Measurements from ENCODE around the gene DYSF. TPM values are rescaled to one million over a fixed set of nuclear protein-coding genes. Genes with fewer than 3 reads are reported as not detected.
"Not testable (repeated sequence)": the region's sequence is repeated elsewhere in the genome, so short reads cannot be mapped to it uniquely, and the experiment has no call there.

The DYSF gene
- total and polyA plus RNA-seq, 8 donors: 1.1 to 5.5 (median 2.1) TPM

DNA sequence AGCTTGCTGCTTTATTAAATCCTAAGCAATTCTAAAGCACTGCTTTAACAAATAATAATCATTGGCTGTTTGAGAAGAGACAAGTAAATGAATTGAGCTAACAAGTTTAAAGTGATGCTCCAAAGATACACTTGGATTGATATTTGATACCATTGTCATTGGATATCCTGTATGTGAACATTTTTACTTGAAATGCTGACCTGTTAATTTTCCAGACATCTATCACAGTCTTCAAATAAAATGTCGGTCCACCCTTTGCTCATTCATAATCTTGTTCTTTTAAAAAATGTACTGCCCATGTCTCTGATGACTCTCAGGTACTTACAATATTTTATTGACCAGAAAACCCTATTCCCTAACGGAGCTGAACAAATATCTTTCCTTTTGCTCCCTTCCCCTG lies 202.1 kb downstream of the DYSF start:
- intact Hi-C loops (cut with DNase I): no loop called here
- Histone ChIP-seq H3K4me1 (no peaks in the 10 kb centered on the region), H3K27me3 (no peaks in the 10 kb centered on the region), H3K27ac (no peak overlapping the region), H3K36me3 (no peaks in the 10 kb centered on the region), H3K4me3 (no peak overlapping the region), H3K9me3 (no peaks in the 10 kb centered on the region)
- no peak for FAIRE-seq
- no peak for ATAC-seq
- 65 to 68% methylated on average over 2 of the region's 2 CpGs for WGBS, 2 donors
- TF ChIP-seq CTCF (IDR thresholded peaks at IDR 0.05): no peak
- no peak for DNase-seq

- H3K27ac ChIP-seq; DNase-seq; H3K27me3 ChIP-seq; intact Hi-C loops (cut with DNase I); H3K4me3 ChIP-seq; H3K36me3 ChIP-seq; ATAC-seq; H3K9me3 ChIP-seq; H3K4me1 ChIP-seq; FAIRE-seq: not testable (repeated sequence)
- 53 to 60% methylated on average over 2 of the region's 2 CpGs for WGBS, 2 donors
Observed at GRCh38 chr2:71658256-71658655, 204.9 kb downstream of the DYSF start.

GRCh38 chr2:71658771-71659170 lies 205.4 kb downstream of the DYSF start:
- Histone ChIP-seq H3K36me3 (no peaks in the 10 kb centered on the region), H3K4me3 (no peak overlapping the region), H3K27ac (no peak overlapping the region), H3K27me3 (no peaks in the 10 kb centered on the region), H3K4me1 (no peaks in the 10 kb centered on the region), H3K9me3 (no peaks in the 10 kb centered on the region)
- WGBS, 2 donors: 94 to 95% methylated on average over 3 of the region's 3 CpGs
- no peak for DNase-seq
- intact Hi-C loops (cut with DNase I): no loop called here
- no peak for TF ChIP-seq CTCF (IDR thresholded peaks at IDR 0.05)
- ATAC-seq: no peak
- FAIRE-seq: no peak

GRCh38 chr2:71659868-71660518 lies 206.6 kb downstream of the DYSF start:
- FAIRE-seq: no peak

GRCh38 chr2:71661782-71662181 lies 208.4 kb downstream of the DYSF start:
- Histone ChIP-seq H3K9me3 (no peaks in the 10 kb centered on the region), H3K27me3 (no peaks in the 10 kb centered on the region), H3K4me3 (no peak overlapping the region), H3K4me1 (no peaks in the 10 kb centered on the region), H3K36me3 (no peaks in the 10 kb centered on the region), H3K27ac (no peak overlapping the region)
- intact Hi-C loops (cut with DNase I): no loop called here
- ATAC-seq (no peak), FAIRE-seq (no peak), DNase-seq (peak in 1 of 6 donors; percentile 23)
- 87 to 100% methylated on average over 2 to 3 of the region's 3 CpGs for WGBS, 2 donors
- TF ChIP-seq CTCF (IDR thresholded peaks at IDR 0.05): no peak

More at GRCh38 chr2:71659868-71660518, 206.6 kb downstream of the DYSF start:
- H3K27me3 ChIP-seq: no peaks in the 10 kb centered on the region
- no peaks in the 10 kb centered on the region for H3K4me1 ChIP-seq
- TF ChIP-seq CTCF (IDR thresholded peaks at IDR 0.05): no peak
- no peaks in the 10 kb centered on the region for H3K36me3 ChIP-seq
- H3K27ac ChIP-seq: no peak overlapping the region
- H3K9me3 ChIP-seq: no peaks in the 10 kb centered on the region
- intact Hi-C loops (cut with DNase I): no loop called here
- H3K4me3 ChIP-seq: no peak overlapping the region
- DNase-seq (peak in 2 of 6 donors; percentile 27 to 34), ATAC-seq (peak; percentile 25 to 82 (median 68))
- 51 to 54% methylated on average over 5 of the region's 5 CpGs for WGBS, 2 donors
